Measurements from ENCODE around the gene SNX2. TPM values are rescaled to one million over a fixed set of nuclear protein-coding genes. Genes with fewer than 3 reads are reported as not detected.

Gene SNX2
- total and polyA plus RNA-seq, 9 of the 15 experiments (the other 6 are each of a cell fraction or from before 2014, with no cell fraction given): 35.2 to 86.0 (median 58.1) TPM

DNA sequence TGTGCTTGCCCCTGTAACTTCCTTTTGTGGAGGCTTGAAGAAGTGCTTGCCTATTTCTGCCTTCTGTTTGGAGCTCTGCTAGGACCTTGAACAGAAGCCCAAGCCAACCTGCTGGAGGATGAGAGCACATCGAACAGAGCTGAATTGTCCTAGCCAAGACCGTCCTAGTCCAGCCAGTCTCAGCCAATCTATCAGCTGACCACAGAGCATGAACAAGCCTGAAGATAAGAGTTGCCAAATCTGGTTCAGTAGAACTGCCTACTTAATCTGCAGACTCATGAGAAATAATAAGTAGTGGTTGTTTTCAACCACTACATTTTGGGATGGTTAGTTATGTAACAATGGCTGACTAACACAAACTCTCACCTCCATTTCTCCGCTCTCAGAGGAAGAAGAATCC is 4.4 kb upstream of the SNX2 start:
- peak in 1 of 4 experiments; percentile 13 for DNase-seq (ENCODE audit: extremely low read depth in 1 of 4, low spot score in 3 of 4)
- no peak overlapping the region for H3K9ac ChIP-seq (ENCODE audit: insufficient read depth in 1 of 2, low read depth in 2 of 2, low read length in 2 of 2)
- ChIA-PET POLR2A (no interaction called here), CTCF (ENCODE audit: low intra/inter-chr PET ratio) (no interaction called here)
- in situ Hi-C loops (cut with MboI) (no loop called here), intact Hi-C loops (cut with micrococcal nuclease) (no loop called here)
- H2AFZ ChIP-seq (ENCODE audit: low read depth, low read length): no peak overlapping the region
- no TSS peak for BruUV-seq (replicated peaks)
- no peaks in the 10 kb centered on the region; the same call in 1 of the 2 replicates for H4K20me1 ChIP-seq (replicated peaks; ENCODE audit: control insufficient read depth, insufficient read depth, low read length)
- no peak overlapping the region for H3K4me3 ChIP-seq
- peak; percentile 56 for FAIRE-seq
- 0% methylated on average over 3 of the region's 3 CpGs for WGBS (ENCODE audit: insufficient coverage, low coverage, missing lambda C conversion rate)
- ATAC-seq: no peak
- 0 out of 3 replicates have a peak, but pooled peaks cover 5% of the 10 kb centered on the region for H3K36me3 ChIP-seq (ENCODE audit: control insufficient read depth, insufficient read depth, low read length)
- peaks cover 9 to 13% of the 10 kb centered on the region in 2 experiments; a peak in 3 of 5 replicates for H3K27me3 ChIP-seq (ENCODE audit: control insufficient read depth in 2 of 2, insufficient read depth in 2 of 2, low read length in 2 of 2)
- H3K27ac ChIP-seq (ENCODE audit: extremely low read depth, low read depth, low read length): no peak overlapping the region
- no peak overlapping the region for H3K4me2 ChIP-seq (ENCODE audit: insufficient read depth, low read length)
- H3K9me3 ChIP-seq (replicated peaks; ENCODE audit: control insufficient read depth, insufficient read depth, low read depth, low read length): no peaks in the 10 kb centered on the region
- H3K9me1 ChIP-seq (ENCODE audit: control insufficient read depth, insufficient read depth, low read length): no peaks in the 10 kb centered on the region
- peaks cover 5% of the 10 kb centered on the region for H3K79me2 ChIP-seq (ENCODE audit: control insufficient read depth, insufficient read depth, low read length)
- H3K4me1 ChIP-seq (replicated peaks in 1 of 2; ENCODE audit: control insufficient read depth in 2 of 2, insufficient read depth in 2 of 2, low read length in 2 of 2): no peaks in the 10 kb centered on the region; a peak in 1 of 5 replicates
- TF ChIP-seq C11orf30 (IDR thresholded peaks at IDR 0.05; ENCODE audit: low read depth) (peak; percentile 61), ZBTB17 (CRISPR knock-in tag; IDR thresholded peaks at IDR 0.05) (peak; percentile 87), KAT2B (IDR thresholded peaks at IDR 0.05; ENCODE audit: low read depth, low read length) (no peak), PPARD (CRISPR knock-in tag; IDR thresholded peaks at IDR 0.05) (no peak), ATF7 (IDR thresholded peaks at IDR 0.05) (no peak), RFX1 (IDR thresholded peaks at IDR 0.05) (no peak), MED1 (CRISPR knock-in tag; IDR thresholded peaks at IDR 0.05; ENCODE audit: borderline replicate concordance) (no peak), CHCHD3 (CRISPR knock-in tag; IDR thresholded peaks at IDR 0.05) (no peak), ILF3 (IDR thresholded peaks at IDR 0.05; ENCODE audit: borderline replicate concordance) (no peak), ZNF165 (CRISPR knock-in tag; IDR thresholded peaks at IDR 0.05; ENCODE audit: borderline replicate concordance) (no peak), TCF7 (IDR thresholded peaks at IDR 0.05; ENCODE audit: borderline replicate concordance) (no peak), PATZ1 (CRISPR knock-in tag; IDR thresholded peaks at IDR 0.05; ENCODE audit: borderline replicate concordance) (no peak), FOSL1 (tag; conservative IDR thresholded peaks at IDR 0.05) (0 out of 2 replicates have a peak, but pooled peaks have one; percentile 23), MTA2 (IDR thresholded peaks at IDR 0.05; ENCODE audit: low read depth) (no peak), TAF9B (IDR thresholded peaks at IDR 0.05; ENCODE audit: partially characterized antibody) (no peak), ZNF766 (CRISPR knock-in tag; conservative IDR thresholded peaks at IDR 0.05) (0 out of 2 replicates have a peak, but pooled peaks have one; percentile 39)
- TF ChIP-seq, protein P1, sequence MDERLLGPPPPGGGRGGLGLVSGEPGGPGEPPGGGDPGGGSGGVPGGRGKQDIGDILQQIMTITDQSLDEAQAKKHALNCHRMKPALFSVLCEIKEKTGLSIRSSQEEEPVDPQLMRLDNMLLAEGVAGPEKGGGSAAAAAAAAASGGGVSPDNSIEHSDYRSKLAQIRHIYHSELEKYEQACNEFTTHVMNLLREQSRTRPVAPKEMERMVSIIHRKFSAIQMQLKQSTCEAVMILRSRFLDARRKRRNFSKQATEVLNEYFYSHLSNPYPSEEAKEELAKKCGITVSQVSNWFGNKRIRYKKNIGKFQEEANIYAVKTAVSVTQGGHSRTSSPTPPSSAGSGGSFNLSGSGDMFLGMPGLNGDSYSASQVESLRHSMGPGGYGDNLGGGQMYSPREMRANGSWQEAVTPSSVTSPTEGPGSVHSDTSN (CRISPR knock-in tag; IDR thresholded peaks at IDR 0.05; ENCODE audit: low read depth): no peak
- TF ChIP-seq, protein P1 (tag; conservative IDR thresholded peaks at IDR 0.05; ENCODE audit: low read depth): no peak

All from K562 (cell line).